ENCODE data around the gene GSG1.
A peak's percentile ranks its signal among the peaks of the same experiment; 100 is the strongest.

The GSG1 gene

DNA sequence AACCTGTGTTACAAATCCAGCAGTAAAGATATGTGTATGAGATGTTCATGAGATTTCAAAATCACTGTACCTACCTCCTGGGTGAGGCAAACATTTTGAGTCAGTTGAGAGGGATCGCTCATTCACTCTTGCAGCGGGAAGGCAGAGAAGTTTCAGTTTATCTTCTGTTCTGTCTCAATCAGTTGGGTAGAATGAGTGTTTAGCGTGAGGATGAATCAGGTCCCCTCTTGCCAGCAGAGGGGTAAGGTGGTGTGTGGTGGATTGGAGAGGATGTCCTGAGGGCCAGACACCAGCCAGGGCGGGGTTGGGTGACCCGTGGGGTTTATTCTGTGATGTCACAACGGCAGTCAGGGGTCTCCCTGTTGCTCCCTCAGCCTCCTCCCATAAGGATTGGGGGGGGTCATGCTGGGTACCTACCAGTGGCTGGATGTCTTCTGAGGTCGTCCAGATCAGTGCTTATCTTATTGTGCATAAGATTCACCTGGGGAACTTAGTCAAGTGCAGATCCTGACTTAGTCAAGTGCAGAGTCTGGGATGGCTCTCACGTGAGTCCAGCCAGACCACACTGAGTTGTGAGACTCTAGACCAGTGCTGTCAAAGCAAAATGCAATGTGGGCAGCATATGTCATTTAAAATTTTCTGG lies at the start of gene GSG1:
GSG1 (minus strand) TSS at position 277 of the 643 bp plus-strand sequence; CDS start at position 122, 155 bp downstream.
- DNase-seq (ENCODE audit: low read depth in 2 of 2) = peak in 1 of 2 donors; percentile 37

GRCh38 chr12:13153180-13153579 lies 49.7 kb upstream of the GSG1 start:
- DNase-seq (ENCODE audit: low read depth in 2 of 2) = no peak

DNA sequence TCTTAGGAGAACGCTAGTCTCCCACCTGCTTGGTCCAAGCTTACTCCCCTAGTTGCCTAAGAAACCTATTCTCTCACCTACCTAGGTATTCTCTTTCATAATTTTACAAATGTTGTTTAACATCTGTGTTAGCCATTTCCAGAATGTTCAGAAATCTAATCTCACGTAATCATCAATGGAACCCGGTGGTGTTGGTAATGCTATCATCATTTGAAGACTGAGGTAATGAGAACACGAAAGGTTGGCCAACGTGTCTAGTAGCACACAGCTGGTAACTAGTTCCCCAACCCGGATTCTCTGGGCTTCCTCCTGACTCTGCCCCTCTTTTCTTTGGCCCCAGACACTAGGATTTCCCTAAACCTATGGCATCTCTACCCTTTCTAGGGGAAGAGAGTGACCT lies 49.3 kb upstream of the GSG1 start:
- no peak for DNase-seq (ENCODE audit: low read depth in 2 of 2)

DNA sequence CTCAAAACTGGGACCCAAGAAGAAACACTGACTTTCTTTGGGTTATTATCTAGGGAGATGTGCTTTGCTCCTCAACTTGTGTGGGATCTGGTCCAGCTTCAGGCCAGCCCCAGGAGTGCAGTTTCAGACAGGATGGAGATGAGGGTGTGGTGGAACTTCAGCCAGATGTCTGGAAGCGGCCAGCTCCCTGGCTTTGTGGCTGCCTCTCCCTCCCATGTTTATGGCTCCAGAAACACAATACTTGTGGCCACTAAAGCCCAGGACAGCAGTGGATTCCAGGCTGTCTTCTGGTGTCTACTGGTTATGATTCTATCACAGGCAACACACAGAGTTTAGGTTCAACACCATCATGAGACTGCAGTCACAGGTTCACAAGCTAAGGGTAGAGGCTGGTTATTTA lies 48.8 kb upstream of the GSG1 start:
- DNase-seq (ENCODE audit: low read depth in 2 of 2) = no peak

DNA sequence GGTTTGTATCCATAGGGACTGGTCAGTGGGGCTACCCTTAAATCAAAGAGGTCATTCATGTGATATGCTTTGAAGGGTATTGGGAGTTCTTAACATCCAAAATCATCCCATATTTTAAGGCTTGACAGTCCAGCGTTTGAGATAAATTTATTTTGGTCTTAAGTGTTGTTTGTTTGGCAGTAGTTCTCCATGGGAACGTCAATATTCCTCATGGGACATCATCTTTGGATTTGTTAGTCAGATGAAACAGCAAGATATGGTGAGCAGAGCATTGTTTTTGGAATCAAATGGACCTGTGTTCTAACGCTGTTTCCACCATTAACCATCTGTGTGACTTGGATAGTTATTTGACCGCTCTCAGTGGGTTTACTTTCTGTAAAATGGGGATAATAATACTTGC lies 45.9 kb upstream of the GSG1 start:
- DNase-seq (ENCODE audit: low read depth in 2 of 2) = no peak

DNA sequence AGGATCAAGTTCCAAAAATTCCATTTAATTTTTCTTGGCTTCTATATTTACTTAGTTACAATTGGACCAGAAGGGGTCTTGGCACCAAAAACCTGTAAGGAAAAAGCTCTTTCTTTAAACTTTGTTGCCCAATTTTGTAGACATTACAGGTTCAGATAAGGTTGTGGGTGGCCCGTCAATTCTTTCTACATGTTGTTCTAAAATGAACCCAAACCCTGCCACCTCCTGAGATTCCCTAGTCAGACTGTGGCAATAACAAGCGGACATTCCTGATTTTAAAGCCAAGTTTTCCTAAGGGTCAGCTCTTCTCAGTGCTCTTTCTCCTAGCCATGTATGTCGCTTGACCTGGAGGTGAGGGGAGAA lies 45.0 kb upstream of the GSG1 start:
- no peak for DNase-seq (ENCODE audit: low read depth in 2 of 2)

DNA sequence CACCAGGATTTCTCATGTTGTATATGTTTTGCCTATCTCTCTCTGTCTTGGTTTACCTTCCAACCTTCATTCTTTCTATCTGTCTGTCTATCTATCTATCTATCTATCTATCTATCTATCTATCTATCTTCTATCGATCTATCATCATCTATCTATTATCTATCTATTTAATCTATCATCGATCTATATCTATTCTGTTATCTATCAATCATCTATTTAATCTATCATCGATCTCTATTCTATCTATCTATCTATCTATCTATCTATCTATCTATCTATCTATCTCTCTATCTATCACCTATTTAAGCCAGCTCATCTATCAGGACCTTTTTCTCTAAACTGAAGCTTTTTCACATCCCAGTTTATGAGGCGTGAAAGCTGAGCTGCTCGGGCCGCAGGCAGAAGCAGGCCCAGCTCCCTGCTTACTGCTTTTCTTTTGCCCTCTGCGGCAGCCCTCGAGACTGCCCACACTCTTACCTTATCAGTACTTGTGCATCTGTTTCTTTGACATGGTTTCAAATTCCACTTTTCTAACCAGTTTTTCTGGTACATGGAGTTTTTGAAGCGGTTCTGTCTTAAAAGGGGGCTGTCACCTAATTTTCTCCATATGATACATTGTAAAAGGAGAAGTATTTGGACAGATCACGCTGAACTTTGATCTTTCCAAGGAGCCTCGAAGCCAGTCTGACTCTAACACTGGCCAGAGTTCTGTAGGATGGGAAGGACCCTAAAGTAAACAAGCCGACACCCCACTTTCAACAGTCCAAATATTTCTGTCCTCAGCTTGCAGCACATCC lies 44.4 kb upstream of the GSG1 start:
- no peak for DNase-seq (ENCODE audit: low read depth in 2 of 2)

DNA sequence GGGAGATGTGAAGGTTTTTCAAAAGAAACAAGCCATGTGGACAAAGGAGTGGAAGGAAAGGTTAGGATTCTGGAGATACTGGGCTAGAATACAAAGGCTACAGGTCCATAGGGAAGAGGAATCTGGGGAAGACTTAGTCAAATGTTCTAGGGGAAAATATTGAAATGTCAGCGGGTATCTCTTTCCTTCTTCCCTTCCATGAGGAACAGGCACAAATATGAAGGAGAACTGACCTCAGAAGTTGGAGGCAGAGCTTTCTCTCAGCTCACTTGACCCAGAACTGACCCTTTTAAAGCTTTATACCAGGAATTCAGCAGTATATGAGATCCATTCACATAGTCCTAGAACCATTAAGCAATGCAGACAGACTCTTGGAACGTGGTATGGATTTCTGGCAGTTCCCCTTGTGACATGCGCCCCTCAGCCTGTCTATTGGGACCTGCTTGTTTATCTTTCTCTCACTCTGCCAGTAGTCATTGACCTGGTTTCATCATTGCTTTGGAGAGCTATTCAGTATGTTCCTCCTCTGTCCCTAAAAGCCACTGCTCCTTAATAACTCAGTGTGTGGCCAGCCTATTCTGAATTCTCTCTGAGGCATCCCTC lies 43.0 kb upstream of the GSG1 start:
- DNase-seq (ENCODE audit: low read depth in 2 of 2) = no peak

DNA sequence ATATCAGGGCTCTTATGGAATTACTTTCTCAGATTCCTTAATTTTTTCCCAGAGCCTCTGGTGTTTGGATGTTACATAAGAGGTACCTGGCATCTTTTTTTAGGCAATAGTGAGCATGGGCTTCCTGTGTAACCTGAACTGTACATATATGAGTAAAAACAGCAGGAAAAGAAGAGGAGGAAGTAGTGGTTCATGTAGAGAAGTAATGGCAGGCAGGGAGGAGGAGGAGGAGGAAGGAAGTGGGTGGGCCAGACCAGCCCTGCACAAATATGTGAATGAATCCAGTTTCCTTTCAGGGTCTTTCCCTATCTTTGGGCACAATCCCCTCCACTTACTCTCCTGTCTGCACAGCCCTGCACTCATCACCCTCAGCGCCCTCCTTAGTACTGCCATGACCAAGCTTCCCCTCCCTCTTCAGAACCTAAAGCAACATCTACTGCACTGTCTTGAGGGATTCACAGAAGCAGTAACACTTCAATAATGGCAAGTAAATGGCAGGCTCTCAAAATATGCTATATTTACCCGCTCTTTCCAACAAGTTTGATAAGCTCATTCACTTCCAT lies 40.9 kb upstream of the GSG1 start:
- DNase-seq (ENCODE audit: low read depth in 2 of 2) = no peak

DNA sequence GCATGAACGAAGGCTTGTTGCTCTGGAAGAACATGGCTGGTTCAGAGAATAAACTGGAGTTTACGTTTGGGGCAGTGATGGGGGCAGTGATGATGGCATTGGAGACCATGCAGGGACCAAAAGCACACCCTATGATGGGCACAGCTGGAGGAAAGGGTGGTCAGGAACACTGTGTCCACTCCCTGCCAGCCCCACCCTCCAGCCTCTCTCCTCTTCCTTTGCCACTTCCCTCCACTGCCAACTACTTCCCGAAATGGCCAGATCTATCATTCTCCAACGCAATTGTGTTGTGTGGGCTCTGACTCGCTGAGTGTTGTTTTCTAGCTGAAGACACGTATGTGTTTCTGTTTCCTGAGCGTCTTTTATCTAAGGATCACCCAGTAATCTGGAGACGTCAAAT lies 39.3 kb upstream of the GSG1 start:
- no peak for DNase-seq (ENCODE audit: low read depth in 2 of 2)

DNA sequence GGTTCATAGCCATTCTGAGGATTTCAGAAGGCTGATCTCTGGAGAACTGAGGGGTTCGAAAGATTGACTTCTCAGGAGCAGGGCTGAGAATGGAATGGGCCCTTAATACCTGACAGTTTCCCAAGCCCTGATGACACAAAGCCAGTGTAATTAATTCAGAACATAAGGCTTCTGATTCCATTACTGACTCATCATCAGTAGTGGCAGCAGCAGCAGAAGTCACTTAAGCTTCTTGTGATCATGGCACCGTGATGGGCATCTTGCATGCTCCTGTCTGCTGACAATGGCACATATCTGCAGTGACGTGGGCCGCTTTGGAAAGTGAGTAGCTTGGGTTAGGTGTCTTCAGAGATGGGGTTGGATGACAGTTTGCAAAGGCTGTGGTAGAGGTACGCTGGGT lies 38.2 kb upstream of the GSG1 start:
- DNase-seq (ENCODE audit: low read depth in 2 of 2) = no peak

GRCh38 chr12:13135371-13136178 lies 32.1 kb upstream of the GSG1 start:
- no peak for DNase-seq (ENCODE audit: low read depth in 2 of 2)

- no peak for DNase-seq (ENCODE audit: low read depth in 2 of 2)
Measured at GRCh38 chr12:13133886-13134285, 30.4 kb upstream of the GSG1 start.

GRCh38 chr12:13130981-13131380 lies 27.5 kb upstream of the GSG1 start:
- no peak for DNase-seq (ENCODE audit: low read depth in 2 of 2)

GRCh38 chr12:13128291-13128965 lies 25.0 kb upstream of the GSG1 start:
- no peak for DNase-seq (ENCODE audit: low read depth in 2 of 2)

- DNase-seq (ENCODE audit: low read depth in 2 of 2) = no peak
Measured at GRCh38 chr12:13127444-13127843, 24.0 kb upstream of the GSG1 start.

DNA sequence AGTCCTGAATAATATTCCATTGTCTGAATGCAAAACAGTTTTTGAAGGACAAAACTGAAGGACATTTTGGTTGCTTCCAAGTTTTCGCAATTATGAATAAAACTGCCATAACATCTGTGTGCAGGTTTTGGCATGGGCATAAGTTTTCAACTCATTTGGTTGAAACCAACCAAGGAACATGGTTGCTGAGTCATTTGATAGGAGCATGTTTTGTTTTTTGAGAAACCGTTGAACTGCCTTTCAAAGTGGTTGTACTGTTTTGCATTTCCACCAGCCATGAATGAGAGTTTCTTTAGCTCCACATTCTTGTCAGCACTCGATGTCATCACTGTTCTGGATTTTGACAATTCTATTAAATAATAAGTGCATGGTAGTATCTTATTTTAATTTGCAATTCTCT lies 23.0 kb upstream of the GSG1 start:
- no peak for DNase-seq (ENCODE audit: low read depth in 2 of 2)

- DNase-seq (ENCODE audit: low read depth in 2 of 2) = no peak
Measured at GRCh38 chr12:13125996-13126395, 22.5 kb upstream of the GSG1 start.

GRCh38 chr12:13124656-13125505 lies 21.4 kb upstream of the GSG1 start:
- no peak for DNase-seq (ENCODE audit: low read depth in 2 of 2)

DNA sequence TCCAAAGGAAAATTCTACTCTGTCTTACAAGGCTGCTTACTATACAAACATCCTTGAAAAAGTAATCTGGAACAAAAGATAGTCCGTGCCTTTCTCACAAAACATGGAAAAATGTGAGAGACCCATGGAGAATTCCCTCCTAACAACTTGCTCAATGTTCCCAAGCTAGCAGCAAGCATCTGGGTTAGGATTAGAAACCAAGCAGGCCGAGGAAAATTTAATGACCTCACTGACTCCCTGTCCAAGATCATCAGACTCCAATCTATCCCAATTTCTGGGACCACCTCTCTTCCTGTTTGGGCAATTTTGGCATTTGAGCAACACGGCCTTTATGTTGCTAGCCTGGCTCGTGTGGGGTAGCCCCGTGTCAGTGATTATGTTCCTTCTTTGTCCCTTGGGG lies 18.1 kb upstream of the GSG1 start:
- no peak for DNase-seq (ENCODE audit: low read depth in 2 of 2)

Measured in stimulated activated CD4-positive, alpha-beta T cell treated with anti-CD3 and anti-CD28 coated beads, Interleukin-15, amount 100 ng/mL, for 48 hours (primary cell).